Activated naive CD8-positive, alpha-beta T cell treated with anti-CD3 and anti-CD28 coated beads, Interleukin-2, amount 10 ng/mL, durations not matched to agents 7 days and 5 days (primary cell): ENCODE measurements around the gene PTGFRN. TPM values are rescaled to one million over a fixed set of nuclear protein-coding genes. Genes with fewer than 3 reads are reported as not detected.
A peak's percentile ranks its signal among the peaks of the same experiment; 100 is the strongest.
"Not testable (repeated sequence)": the region's sequence is repeated elsewhere in the genome, so short reads cannot be mapped to it uniquely, and the experiment has no call there.

Experiments used
- ATAC-seq: fragments of 150-1000 bp; cut with Tn5 transposase; one replicate; pipeline ENCODE4 v1.10.0; 2021; ENCODE audit warnings: low read depth, moderate library complexity
- POLR2A ChIA-PET: fragments of 350-600 bp; sonication (Branson Sonifier 250); formaldehyde crosslinking; loops from one replicate; lab custom pipeline; 2021; ENCODE audit warnings: antibody characterized with exemption; lab: Charles Lee
- DNase-seq: peaks from one replicate; pipeline ENCODE4 v3.0.0; 2021
- H3K27ac Mint-ChIP-seq: one replicate; pipeline ENCODE4 v1.8.0; 2022; ENCODE audit warnings: mild to moderate bottlenecking, mixed read lengths
- H3K27me3 Mint-ChIP-seq: one replicate; pipeline ENCODE4 v1.8.0; 2022; ENCODE audit warnings: mild to moderate bottlenecking, moderate library complexity, mixed read lengths
- H3K36me3 Mint-ChIP-seq: one replicate; pipeline ENCODE4 v1.8.0; 2021; ENCODE audit warnings: mild to moderate bottlenecking, mixed read lengths
- H3K4me1 Mint-ChIP-seq: one replicate; pipeline ENCODE4 v1.8.0; 2021; ENCODE audit warnings: mixed read lengths
- H3K4me3 Mint-ChIP-seq: one replicate; pipeline ENCODE4 v1.8.0; 2022; ENCODE audit warnings: mild to moderate bottlenecking, moderate library complexity, mixed read lengths
- H3K9me3 Mint-ChIP-seq: one replicate; pipeline ENCODE4 v1.8.0; 2021; ENCODE audit warnings: mixed read lengths
- total RNA-seq, 2 experiments: library from RNA; stranded (reverse); gene quantifications; one replicate each; pipeline ENCODE4 v1.2.3, GENCODE V29; 2021

Gene PTGFRN
- total RNA-seq = under 1 TPM; 0.19 to 0.28 TPM

DNA sequence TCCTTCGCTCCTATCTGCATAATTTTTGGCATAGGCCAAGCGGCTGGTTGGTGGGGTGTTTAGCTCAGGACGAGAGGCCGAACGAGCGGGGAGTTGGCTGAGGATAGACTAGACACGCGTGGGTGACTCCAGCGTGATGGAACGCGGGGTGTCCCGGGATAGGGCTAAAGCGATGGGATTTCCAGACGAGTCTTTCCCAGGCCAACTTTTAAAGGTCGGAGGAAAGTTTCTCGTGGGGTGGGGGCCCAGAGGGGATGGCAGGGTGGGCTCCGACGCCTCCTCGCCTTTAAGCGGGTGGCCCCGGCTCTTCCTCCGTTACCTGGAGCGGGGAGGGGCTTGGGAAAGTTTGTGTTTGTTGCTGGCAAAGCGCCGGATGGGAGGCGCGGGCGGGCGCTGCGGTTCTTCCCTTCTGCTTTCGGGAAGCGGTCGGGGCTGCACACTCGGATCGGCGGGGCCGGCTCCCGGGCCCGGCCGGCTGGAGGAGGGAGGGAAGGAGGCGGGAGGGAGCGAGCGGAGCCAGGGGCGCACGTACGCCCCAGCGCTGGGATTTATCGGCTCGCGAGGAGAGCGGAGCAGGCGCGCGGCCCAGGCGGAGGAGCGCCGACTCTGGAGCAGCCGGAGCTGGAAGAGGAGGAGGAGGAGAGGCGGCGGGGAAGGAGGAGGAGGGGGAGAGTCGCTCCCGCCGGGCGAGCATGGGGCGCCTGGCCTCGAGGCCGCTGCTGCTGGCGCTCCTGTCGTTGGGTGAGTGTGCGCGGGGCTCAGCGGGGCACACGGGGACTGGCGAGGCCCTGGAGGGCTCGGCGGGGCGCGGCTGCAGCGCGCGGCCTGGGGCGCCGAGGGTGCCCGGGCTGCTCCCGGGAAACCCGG lies at the start of gene PTGFRN:
Gene PTGFRN (plus strand): TSS at position 405 of the 867 bp plus-strand sequence. CDS start 288 bp downstream, at position 693.
- DNase-seq = peak; percentile 53
- ATAC-seq = peak; percentile 71
- peak within 1 kb of the TSS; percentile 49 for H3K4me3 Mint-ChIP-seq
- POLR2A ChIA-PET = no interaction called here
- H3K36me3 Mint-ChIP-seq = peaks cover 2% of the 10 kb centered on the region
- peaks cover 3% of the 10 kb centered on the region for H3K4me1 Mint-ChIP-seq
- no peaks in the 10 kb centered on the region for H3K9me3 Mint-ChIP-seq
- H3K27me3 Mint-ChIP-seq = peaks cover 10% of the 10 kb centered on the region
- no peak within 1 kb of the TSS for H3K27ac Mint-ChIP-seq

DNA sequence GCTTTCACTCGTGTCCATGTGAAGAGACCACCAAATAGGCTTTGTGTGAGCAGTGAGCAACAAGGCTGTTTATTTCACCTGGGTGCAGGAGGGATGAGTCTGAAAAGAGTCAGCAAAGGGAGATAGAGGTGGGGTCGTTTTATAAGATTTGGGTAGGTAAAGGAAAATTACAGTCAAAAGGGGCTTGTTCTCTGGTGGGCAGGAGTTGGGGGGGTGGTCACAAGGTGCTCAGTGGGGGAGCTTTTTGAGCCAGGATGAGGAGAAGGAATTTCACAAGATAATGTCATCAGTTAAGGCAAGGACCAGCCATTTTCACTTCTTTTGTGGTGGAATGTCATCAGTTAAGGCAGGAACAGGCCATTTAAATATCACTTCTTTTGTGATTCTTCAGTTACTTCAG lies 49.5 kb upstream of the PTGFRN start:
- POLR2A ChIA-PET = not testable (repeated sequence)

DNA sequence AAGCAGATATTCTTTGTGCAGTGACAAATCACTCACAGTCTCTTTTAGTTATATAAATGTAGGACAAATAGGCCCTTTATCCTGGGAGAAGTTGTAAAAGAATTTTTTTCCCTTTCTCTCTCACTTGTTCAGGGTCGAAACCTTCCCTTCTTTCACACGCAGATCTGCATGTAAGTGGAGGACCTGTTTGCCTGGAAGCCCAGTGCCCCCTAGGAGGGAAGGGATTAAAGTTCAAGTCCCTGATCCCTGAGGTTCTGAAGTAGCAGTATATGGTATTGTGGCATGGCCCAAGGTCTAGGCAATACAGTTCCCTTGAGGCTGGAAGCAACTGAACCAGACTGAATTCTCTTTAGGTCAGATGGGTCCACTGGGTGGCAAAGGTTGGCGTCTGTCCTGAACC lies 48.6 kb upstream of the PTGFRN start:
- Mint-ChIP-seq H3K9me3 (no peaks in the 10 kb centered on the region), H3K4me3 (no peak overlapping the region), H3K4me1 (no peaks in the 10 kb centered on the region), H3K27me3 (no peaks in the 10 kb centered on the region), H3K36me3 (no peaks in the 10 kb centered on the region), H3K27ac (no peak overlapping the region)
- POLR2A ChIA-PET = no interaction called here
- ATAC-seq (no peak), DNase-seq (no peak)

More for the DNA sequence above, 49.5 kb upstream of the PTGFRN start:
- H3K36me3 Mint-ChIP-seq, DNase-seq, H3K4me1 Mint-ChIP-seq, H3K4me3 Mint-ChIP-seq, ATAC-seq, H3K9me3 Mint-ChIP-seq, H3K27me3 Mint-ChIP-seq: not testable (repeated sequence)
- peak overlapping the region; percentile 3 for H3K27ac Mint-ChIP-seq

DNA sequence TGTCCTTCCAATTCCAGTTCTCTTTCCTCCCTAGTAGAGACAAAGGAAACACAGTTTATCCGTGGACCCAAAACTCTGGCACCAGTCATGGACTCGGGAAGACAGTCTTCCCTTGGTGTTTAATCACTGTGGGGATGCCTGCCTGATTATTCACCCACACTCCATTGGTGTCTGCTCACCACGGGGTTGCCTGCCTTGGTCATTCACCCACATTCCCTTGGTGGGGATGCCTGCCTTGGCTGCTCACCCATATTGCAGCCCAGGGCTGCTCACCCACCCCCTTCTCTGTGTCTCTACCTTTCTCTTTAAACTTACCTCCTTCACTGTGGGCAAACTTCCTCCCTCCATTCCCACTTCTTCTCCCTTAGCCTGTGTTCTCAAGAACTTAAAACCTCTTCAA lies 46.7 kb upstream of the PTGFRN start:
- H3K4me1 Mint-ChIP-seq, DNase-seq, POLR2A ChIA-PET, H3K27ac Mint-ChIP-seq, H3K9me3 Mint-ChIP-seq, H3K36me3 Mint-ChIP-seq, H3K27me3 Mint-ChIP-seq, ATAC-seq, H3K4me3 Mint-ChIP-seq: not testable (repeated sequence)

DNA sequence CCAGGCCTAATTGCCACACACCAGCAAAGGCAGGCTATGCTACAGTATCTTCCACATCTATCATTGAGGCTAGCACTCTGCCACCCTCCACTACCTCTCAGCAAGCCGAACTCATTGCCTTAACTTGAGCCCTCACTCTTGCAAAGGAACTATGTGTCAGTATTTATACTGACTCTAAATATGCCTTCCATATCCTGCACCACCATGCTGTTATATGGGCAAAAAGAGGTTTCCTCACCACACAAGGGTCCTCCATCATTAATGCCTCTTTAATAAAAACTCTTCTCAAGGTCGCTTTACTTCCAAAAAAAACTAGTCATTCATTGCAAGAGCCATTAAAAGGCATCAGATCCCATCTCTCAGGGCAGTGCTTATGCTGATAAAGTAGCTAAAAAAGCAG lies 43.2 kb upstream of the PTGFRN start:
- POLR2A ChIA-PET, H3K4me3 Mint-ChIP-seq: not testable (repeated sequence)

DNA sequence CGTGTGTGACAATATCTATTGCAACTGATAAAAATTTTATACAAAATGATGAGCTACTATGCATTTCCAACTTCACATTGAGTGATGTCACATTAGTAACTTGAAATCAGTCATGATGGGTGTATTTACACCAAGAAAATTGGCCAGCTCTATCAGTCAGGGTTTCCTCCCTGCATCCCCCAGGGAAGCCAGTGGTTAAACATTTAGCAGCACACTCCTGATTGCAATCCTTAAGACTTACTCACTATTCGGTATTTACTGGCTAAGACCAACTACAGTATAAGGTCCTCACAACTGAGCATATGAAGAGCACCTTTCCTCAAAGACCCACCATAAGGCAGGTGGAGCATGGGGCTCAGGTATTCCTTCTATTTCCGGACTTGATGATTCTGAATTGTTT lies 41.3 kb upstream of the PTGFRN start:
- POLR2A ChIA-PET = no interaction called here
- H3K27me3 Mint-ChIP-seq = peaks cover 2% of the 10 kb centered on the region
- H3K27ac Mint-ChIP-seq = no peak overlapping the region
- H3K36me3 Mint-ChIP-seq = peaks cover 3% of the 10 kb centered on the region
- H3K4me1 Mint-ChIP-seq = peaks cover 1% of the 10 kb centered on the region
- DNase-seq (no peak), ATAC-seq (no peak)
- H3K4me3 Mint-ChIP-seq = no peak overlapping the region
- H3K9me3 Mint-ChIP-seq = peaks cover 4% of the 10 kb centered on the region

More for the DNA sequence above, 43.2 kb upstream of the PTGFRN start:
- not testable (repeated sequence) for DNase-seq, H3K27me3 Mint-ChIP-seq, H3K27ac Mint-ChIP-seq, H3K9me3 Mint-ChIP-seq, H3K4me1 Mint-ChIP-seq, H3K36me3 Mint-ChIP-seq, ATAC-seq

DNA sequence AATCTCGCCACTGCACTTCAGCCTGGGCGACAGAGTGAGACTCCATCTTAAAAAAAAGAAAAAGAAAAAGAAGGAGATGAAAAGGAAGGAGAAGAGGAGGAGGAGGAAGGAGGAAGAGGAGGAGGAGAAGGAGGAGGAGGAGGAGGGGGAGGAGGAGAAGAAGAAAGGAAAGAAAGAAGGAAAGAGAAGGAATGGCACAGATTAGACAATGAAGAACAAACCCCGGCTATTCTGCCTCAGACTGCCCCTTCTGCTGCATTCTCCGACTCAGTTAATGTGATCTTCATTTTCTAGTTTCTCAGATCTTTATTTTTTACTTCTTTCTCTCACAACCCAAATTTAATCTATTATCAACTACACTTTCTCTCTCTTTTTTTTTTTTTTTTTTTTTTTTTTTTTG lies 40.1 kb upstream of the PTGFRN start:
- DNase-seq = no peak
- Mint-ChIP-seq H3K27ac (no peak overlapping the region), H3K36me3 (peaks cover 3% of the 10 kb centered on the region), H3K4me1 (peaks cover 7% of the 10 kb centered on the region), H3K4me3 (no peak overlapping the region), H3K27me3 (peaks cover 2% of the 10 kb centered on the region), H3K9me3 (peaks cover 4% of the 10 kb centered on the region)
- POLR2A ChIA-PET = no interaction called here
- ATAC-seq = no peak

DNA sequence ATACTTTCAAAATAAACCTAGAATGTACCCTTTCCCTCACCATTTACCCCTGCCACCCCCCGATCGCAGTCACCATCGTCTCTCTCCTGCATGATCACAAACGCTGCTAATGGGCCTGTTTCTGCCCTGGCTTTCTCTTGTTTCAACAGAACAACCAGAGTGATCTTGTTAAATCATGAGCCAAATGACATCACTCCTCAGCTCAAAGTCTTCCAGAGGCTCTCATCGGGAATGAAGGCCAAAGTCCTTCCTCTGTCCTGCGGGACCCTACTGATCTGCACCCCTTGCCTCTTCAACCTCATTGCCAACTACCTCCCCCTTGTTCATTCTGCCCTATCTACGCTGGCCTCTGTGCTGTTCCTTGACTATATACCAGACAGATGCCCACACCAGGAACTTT lies 39.4 kb upstream of the PTGFRN start:
- H3K9me3 Mint-ChIP-seq = peaks cover 4% of the 10 kb centered on the region
- H3K4me3 Mint-ChIP-seq = no peak overlapping the region
- POLR2A ChIA-PET = no interaction called here
- H3K27ac Mint-ChIP-seq = no peak overlapping the region
- peaks cover 2% of the 10 kb centered on the region for H3K27me3 Mint-ChIP-seq
- peaks cover 12% of the 10 kb centered on the region for H3K4me1 Mint-ChIP-seq
- peaks cover 3% of the 10 kb centered on the region for H3K36me3 Mint-ChIP-seq
- DNase-seq = no peak
- ATAC-seq = no peak

DNA sequence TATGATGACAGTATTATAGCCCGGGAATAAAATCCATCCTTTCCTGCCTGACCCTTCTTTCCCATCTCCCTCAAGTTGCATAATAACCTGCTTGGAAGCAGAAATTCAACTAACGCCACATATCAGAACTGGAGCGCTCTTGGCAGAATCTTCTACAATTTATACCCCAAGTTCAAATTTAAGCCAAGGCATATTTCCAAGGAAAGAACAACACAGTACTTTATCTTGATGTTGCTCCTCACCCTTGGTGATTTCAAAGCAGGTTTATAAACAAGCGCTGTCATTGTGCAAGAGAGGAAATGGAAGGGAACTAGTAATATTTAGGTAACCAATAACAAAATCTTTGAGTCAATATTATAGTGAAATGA lies 38.0 kb upstream of the PTGFRN start:
- H3K4me1 Mint-ChIP-seq = peaks cover 15% of the 10 kb centered on the region
- no peak for DNase-seq
- peaks cover 4% of the 10 kb centered on the region for H3K9me3 Mint-ChIP-seq
- peaks cover 2% of the 10 kb centered on the region for H3K27me3 Mint-ChIP-seq
- no peak for ATAC-seq
- no peak overlapping the region for H3K4me3 Mint-ChIP-seq
- POLR2A ChIA-PET = no interaction called here
- peaks cover 3% of the 10 kb centered on the region for H3K36me3 Mint-ChIP-seq
- H3K27ac Mint-ChIP-seq = no peak overlapping the region

DNA sequence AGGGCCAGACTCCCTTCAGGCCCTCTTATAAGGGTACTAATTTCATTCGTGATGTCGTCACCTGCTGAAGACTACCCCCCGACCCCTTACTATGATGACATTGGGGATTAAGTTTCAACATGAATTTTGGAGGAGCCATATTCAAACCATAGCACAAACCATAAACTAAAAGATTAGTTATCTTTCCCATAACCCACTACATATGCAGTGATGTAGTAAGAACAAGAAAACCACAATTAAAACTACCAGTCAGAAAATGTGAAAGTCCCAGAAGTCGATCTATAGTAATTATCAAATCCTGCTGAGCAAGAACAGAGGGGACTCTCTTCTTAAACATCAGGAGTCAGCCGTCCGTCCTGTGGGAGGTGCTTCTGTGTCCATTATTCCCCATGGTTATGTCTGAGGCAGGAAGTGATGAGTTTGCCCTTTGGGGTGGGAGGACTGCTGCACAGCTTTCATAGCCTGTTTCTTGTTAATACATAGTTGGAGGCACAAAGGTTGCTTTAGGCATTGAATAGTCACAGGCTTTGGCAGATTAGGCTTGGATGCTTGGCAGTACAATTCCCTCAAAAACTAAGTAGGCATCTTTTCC lies 35.9 kb upstream of the PTGFRN start:
- H3K36me3 Mint-ChIP-seq = peaks cover 3% of the 10 kb centered on the region
- ATAC-seq = no peak
- H3K9me3 Mint-ChIP-seq = peaks cover 4% of the 10 kb centered on the region
- POLR2A ChIA-PET = no interaction called here
- no peak overlapping the region for H3K27ac Mint-ChIP-seq
- no peak overlapping the region for H3K4me3 Mint-ChIP-seq
- peaks cover 2% of the 10 kb centered on the region for H3K27me3 Mint-ChIP-seq
- DNase-seq = no peak
- peaks cover 15% of the 10 kb centered on the region for H3K4me1 Mint-ChIP-seq

DNA sequence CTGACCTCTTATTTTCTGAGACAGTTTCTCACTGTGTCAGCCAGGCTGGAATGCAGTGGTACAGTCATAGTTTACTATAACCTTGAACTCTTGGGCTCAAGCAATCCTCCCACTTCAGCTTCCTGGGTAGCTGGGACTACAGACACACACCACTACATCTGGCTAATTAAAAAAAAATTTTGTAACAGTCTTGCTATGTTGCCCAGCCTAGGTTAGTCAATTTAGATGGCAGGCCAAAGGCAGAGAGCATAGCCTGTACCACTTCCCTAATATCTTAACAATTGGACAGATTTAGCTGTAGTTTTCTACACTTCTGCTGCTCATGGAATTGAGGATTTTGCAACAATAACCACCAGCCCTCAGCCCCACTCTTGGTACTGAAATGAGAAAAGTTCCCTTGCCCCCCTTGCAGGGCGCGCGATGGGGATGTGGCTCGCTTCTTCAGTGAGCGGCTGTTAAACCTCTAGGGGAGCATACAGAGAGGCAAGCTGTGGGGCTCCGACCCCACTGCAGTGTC lies 34.9 kb upstream of the PTGFRN start:
- H3K27ac Mint-ChIP-seq = no peak overlapping the region
- no peak overlapping the region for H3K4me3 Mint-ChIP-seq
- peaks cover 15% of the 10 kb centered on the region for H3K4me1 Mint-ChIP-seq
- peaks cover 4% of the 10 kb centered on the region for H3K9me3 Mint-ChIP-seq
- H3K36me3 Mint-ChIP-seq = peaks cover 3% of the 10 kb centered on the region
- H3K27me3 Mint-ChIP-seq = peaks cover 2% of the 10 kb centered on the region
- POLR2A ChIA-PET = no interaction called here
- no peak for DNase-seq
- no peak for ATAC-seq

DNA sequence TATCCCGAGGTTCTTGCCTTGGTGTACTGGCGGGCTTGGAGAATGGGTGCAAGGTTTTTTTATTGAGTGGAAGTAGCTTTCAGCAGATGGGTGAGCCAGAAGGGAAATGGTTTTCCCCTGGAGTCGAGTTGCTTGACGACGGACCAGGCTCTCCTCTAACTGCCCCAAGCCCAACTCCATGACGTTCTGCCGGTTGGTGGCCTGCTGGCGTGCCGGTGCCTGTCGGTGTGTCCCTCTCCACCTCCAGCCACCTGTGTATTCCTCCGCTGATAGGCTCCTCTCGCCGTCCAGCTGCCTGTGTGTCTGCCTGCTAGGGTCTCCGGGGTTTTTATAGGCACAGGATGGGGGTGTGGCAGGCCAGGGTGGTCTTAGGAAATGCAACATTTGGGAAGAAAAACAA lies 34.3 kb upstream of the PTGFRN start:
- ATAC-seq = no peak
- H3K4me3 Mint-ChIP-seq = no peak overlapping the region
- H3K27ac Mint-ChIP-seq = no peak overlapping the region

DNA sequence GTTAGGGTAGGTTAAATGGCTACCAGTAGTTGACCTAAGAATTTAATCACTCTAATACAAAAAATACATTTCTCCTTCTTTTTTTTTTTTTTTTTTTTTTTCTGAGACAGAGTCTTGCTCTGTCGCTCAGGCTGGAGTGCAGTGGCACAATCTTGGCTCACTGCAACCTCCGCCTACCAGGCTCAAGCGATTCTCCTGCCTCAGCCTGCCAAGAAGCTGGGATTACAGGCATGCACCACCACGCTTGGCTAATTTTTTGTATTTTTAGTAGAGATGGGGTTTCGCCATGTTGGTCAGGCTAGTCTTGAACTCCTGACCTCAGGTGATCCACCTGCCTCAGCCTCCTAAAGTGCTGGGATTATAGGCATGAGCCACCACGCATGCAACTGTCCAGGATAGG lies 33.8 kb upstream of the PTGFRN start:
- POLR2A ChIA-PET, H3K27me3 Mint-ChIP-seq, H3K4me3 Mint-ChIP-seq, H3K9me3 Mint-ChIP-seq, H3K36me3 Mint-ChIP-seq, H3K27ac Mint-ChIP-seq, ATAC-seq, DNase-seq: not testable (repeated sequence)
- H3K4me1 Mint-ChIP-seq = peaks cover 14% of the 10 kb centered on the region

More for the DNA sequence above, 34.3 kb upstream of the PTGFRN start:
- no peak for DNase-seq
- Mint-ChIP-seq H3K9me3 (peaks cover 3% of the 10 kb centered on the region), H3K4me1 (peaks cover 15% of the 10 kb centered on the region), H3K27me3 (peaks cover 2% of the 10 kb centered on the region), H3K36me3 (peaks cover under 1% of the 10 kb centered on the region)
- POLR2A ChIA-PET = no interaction called here
